GM18951 (cell line): ENCODE results near the gene P2RX7.

Experiments used
- POLR2A ChIP-seq: IDR thresholded peaks from 4 replicates; pipeline ENCODE4 v1.6.1; 2011; ENCODE audit warnings: mild to moderate bottlenecking; ENCODE audit not compliant: insufficient read length, insufficient read depth; ENCODE audit errors: extremely low read depth
- in situ Hi-C: fragments of 300-500 bp; cut with MboI; formaldehyde crosslinking; loops from one replicate; pipeline ENCODE4 v1.12.0; 2022; ENCODE audit warnings: low sequenced_read_pairs, mixed read lengths, inconsistent platforms; ENCODE audit not compliant: unreplicated experiment

Gene P2RX7

GRCh38 chr12:121116318-121117225, 16.1 kb upstream of the P2RX7 start:
- no peak for TF ChIP-seq POLR2A
- in situ Hi-C loops, result no loop called here

GRCh38 chr12:121117226-121117777, 15.4 kb upstream of the P2RX7 start:
- TF ChIP-seq POLR2A, result no peak
- in situ Hi-C loops, result no loop called here

- in situ Hi-C loops, result no loop called here
- no peak for TF ChIP-seq POLR2A
Observed at GRCh38 chr12:121120323-121120722, 12.4 kb upstream of the P2RX7 start.

- in situ Hi-C loops, result no loop called here
- no peak for TF ChIP-seq POLR2A
Observed at GRCh38 chr12:121120989-121121755, 11.5 kb upstream of the P2RX7 start.

- TF ChIP-seq POLR2A, result no peak
- in situ Hi-C loops, result no loop called here
Observed at GRCh38 chr12:121121805-121122204, 10.9 kb upstream of the P2RX7 start.

GRCh38 chr12:121123488-121123887, 9.2 kb upstream of the P2RX7 start:
- no peak for TF ChIP-seq POLR2A
- in situ Hi-C loops, result no loop called here

- in situ Hi-C loops, result no loop called here
- no peak for TF ChIP-seq POLR2A
Observed at GRCh38 chr12:121124402-121125109, 8.1 kb upstream of the P2RX7 start.

- in situ Hi-C loops, result no loop called here
- TF ChIP-seq POLR2A, result no peak
Observed at GRCh38 chr12:121127501-121127900, 5.2 kb upstream of the P2RX7 start.

GRCh38 chr12:121128908-121129810, 3.5 kb upstream of the P2RX7 start:
- in situ Hi-C loops, result no loop called here
- TF ChIP-seq POLR2A, result peak; percentile 35

GRCh38 chr12:121129811-121130147, 2.9 kb upstream of the P2RX7 start:
- in situ Hi-C loops, result no loop called here
- no peak for TF ChIP-seq POLR2A

GRCh38 chr12:121130866-121131373, 1.8 kb upstream of the P2RX7 start:
- in situ Hi-C loops, result no loop called here
- no peak for TF ChIP-seq POLR2A

- in situ Hi-C loops, result no loop called here
- no peak for TF ChIP-seq POLR2A
Observed at GRCh38 chr12:121131941-121132341, 735 bp upstream of the P2RX7 start.

- in situ Hi-C loops, result no loop called here
- TF ChIP-seq POLR2A, result no peak
Observed at GRCh38 chr12:121133838-121134237, 1.2 kb downstream of the P2RX7 start.
